Activated T-cell treated with anti-CD3 and anti-CD28 coated beads, Interleukin-2, amount 50 U/mL, for 24 hours (primary cell): ENCODE data around the gene TSR1.

ENCODE experiments used
- DNase-seq: peaks from one replicate; pipeline ENCODE4 v3.0.0-alpha.2; 2020
- H3K27ac Mint-ChIP-seq: 2 replicates; pipeline ENCODE4 v1.8.0; 2020; ENCODE audit warnings: mild to moderate bottlenecking, mixed read lengths
- H3K27me3 Mint-ChIP-seq: 2 replicates; pipeline ENCODE4 v1.8.0; 2020; ENCODE audit warnings: mixed read lengths
- H3K36me3 Mint-ChIP-seq: 2 replicates; pipeline ENCODE4 v1.8.0; 2020; ENCODE audit warnings: low read depth, mixed read lengths
- H3K4me1 Mint-ChIP-seq: 2 replicates; pipeline ENCODE4 v1.8.0; 2020; ENCODE audit warnings: low read depth, mixed read lengths
- H3K4me3 Mint-ChIP-seq: 2 replicates; pipeline ENCODE4 v1.8.0; 2020; ENCODE audit warnings: mild to moderate bottlenecking, moderate library complexity, mixed read lengths
- H3K9me3 Mint-ChIP-seq: 2 replicates; pipeline ENCODE4 v1.8.0; 2020; ENCODE audit warnings: mixed read lengths

TSR1 gene

DNA sequence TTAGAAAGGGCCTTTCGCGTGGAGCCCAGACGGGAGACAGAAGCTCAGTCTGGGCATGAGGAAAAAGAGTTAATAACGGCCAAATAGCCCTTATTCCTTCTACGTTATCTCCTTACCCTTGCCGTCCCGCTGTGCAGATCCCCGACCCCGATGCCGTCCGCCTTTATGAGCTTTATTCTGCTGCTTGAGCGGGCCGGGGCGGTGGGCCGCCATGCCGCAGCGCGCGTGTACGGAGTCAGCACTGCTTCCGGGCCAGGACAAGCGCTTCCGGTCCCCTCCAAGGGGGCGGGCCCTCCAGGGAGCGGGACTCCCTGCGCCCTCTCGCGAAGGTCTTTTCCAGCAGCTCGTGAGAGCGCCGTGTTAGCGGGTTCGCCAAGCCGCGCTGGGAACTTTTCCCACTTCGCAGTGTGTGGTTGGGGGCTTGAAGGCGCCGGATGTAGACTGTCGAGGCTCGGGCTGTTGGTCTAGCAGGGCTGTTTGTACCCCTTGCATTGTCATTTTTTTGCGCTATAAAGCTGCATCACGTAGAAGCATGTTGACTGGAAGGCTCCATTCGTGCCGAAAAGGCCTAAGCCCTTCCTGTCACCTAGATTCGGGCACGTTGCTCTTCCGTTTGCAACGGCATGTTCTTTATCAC, at the start of gene TSR1:
Gene TSR1, minus strand, starts transcription at position 243 of the 637 bp plus-strand sequence. Its CDS starts 30 bp downstream, at position 213.
- H3K27me3 Mint-ChIP-seq, result no peaks in the 10 kb centered on the region
- no peak within 1 kb of the TSS for H3K4me3 Mint-ChIP-seq
- peak; percentile 93 for DNase-seq
- peaks cover 7% of the 10 kb centered on the region for H3K36me3 Mint-ChIP-seq
- H3K9me3 Mint-ChIP-seq, result no peaks in the 10 kb centered on the region
- peaks cover 20% of the 10 kb centered on the region for H3K4me1 Mint-ChIP-seq
- H3K27ac Mint-ChIP-seq, result no peak within 1 kb of the TSS

DNA sequence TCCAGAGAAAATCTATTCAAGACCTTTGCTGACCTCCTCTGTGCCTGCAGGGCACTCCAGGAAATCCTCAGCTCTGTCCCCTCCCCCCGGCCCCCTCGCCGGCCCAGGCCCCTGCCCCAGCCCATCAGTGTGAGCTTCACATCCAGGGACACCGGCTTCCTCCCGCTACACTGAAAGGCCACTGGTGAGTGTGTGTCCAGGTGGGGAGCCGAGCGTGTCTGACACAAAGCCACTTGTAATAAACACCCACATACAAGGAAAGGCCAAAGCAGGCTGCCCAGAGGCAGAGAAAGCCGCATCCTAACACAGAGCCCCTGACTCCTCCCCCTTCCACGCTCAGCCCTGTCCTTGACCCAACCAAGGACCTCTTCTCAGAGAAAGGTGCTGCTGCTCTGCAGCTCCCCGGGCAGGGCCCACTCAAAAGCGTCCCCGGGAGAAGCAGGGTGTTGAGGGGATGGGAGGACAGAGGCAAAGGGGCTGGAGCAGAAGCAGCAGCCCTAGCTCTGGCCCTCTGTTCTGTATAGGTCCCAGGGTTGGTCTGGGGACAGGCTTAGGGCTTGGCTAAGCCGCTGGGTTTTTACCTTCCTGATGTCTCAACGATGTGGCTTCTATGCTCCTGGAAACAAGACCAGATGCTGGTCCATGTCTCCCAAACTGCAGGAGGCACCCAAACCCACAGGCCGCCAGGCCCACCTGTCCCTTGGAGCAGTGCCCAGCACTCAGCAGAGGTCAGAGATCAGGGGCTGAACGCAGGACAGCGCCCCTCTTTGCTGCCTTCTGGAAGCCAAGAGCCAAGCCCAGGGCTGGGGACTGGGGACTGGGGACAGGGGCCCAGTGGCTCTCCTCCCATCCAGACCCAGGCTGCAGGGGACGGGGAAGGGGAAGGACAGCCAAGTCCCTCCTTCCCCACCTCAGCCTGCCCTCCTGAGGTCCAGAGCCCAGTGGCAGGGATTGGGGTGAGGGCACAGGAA, 49.3 kb upstream of the TSR1 start:
- no peaks in the 10 kb centered on the region for H3K9me3 Mint-ChIP-seq
- H3K27me3 Mint-ChIP-seq, result no peaks in the 10 kb centered on the region
- H3K27ac Mint-ChIP-seq, result no peak overlapping the region
- peaks cover 20% of the 10 kb centered on the region for H3K4me1 Mint-ChIP-seq
- H3K4me3 Mint-ChIP-seq, result no peak overlapping the region
- no peak for DNase-seq
- peaks cover 47% of the 10 kb centered on the region for H3K36me3 Mint-ChIP-seq

DNA sequence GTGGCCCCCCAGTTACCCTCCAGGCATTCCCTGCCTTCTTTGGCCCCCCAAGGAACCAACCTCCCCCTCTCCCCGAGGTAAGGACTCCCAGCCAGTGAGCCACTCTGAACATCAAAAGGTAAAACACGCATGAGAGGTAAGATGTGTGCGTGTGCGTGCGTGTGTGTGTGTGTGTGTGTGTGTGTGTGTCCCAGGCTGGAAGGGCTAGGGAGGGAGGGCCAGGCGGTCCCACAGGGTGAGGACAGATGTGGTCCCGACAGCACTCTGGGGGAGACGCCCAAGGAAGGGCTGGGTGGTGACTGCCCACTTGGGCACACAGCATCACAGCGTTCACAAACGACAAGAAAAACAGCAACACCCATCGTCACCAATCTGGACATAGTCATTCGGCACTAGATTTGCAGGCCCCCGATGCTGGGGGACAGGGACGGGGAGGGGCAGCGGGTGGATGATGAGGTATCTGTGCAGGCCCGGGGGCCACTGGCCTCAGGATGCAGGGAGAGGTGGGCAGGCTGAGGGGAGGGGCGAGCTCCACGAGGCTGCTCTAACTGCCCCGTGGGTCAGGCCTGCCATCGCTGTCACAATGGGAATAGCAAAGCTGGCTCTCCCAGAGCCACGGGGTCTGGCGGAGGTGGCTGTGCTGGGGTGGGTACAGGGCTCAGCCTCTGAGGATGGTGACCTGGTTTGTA, 48.3 kb upstream of the TSR1 start:
- Mint-ChIP-seq H3K4me3 (no peak overlapping the region), H3K4me1 (peaks cover 11% of the 10 kb centered on the region), H3K36me3 (peaks cover 47% of the 10 kb centered on the region), H3K27ac (no peak overlapping the region), H3K27me3 (no peaks in the 10 kb centered on the region), H3K9me3 (no peaks in the 10 kb centered on the region)
- DNase-seq, result no peak

GRCh38 chr17:2383628-2384167, 47.4 kb upstream of the TSR1 start:
- H3K9me3 Mint-ChIP-seq, result no peaks in the 10 kb centered on the region
- H3K4me1 Mint-ChIP-seq, result peaks cover 7% of the 10 kb centered on the region
- H3K27me3 Mint-ChIP-seq, result no peaks in the 10 kb centered on the region
- peaks cover 50% of the 10 kb centered on the region for H3K36me3 Mint-ChIP-seq
- no peak for DNase-seq
- H3K4me3 Mint-ChIP-seq, result no peak overlapping the region
- H3K27ac Mint-ChIP-seq, result no peak overlapping the region

- Mint-ChIP-seq H3K9me3 (no peaks in the 10 kb centered on the region), H3K36me3 (peaks cover 51% of the 10 kb centered on the region), H3K27ac (peak overlapping the region; percentile 38), H3K27me3 (no peaks in the 10 kb centered on the region), H3K4me3 (no peak overlapping the region), H3K4me1 (peaks cover 3% of the 10 kb centered on the region)
- no peak for DNase-seq
These were observed 44.8 kb upstream of the TSR1 start for GRCh38 chr17:2380950-2381649.

DNA sequence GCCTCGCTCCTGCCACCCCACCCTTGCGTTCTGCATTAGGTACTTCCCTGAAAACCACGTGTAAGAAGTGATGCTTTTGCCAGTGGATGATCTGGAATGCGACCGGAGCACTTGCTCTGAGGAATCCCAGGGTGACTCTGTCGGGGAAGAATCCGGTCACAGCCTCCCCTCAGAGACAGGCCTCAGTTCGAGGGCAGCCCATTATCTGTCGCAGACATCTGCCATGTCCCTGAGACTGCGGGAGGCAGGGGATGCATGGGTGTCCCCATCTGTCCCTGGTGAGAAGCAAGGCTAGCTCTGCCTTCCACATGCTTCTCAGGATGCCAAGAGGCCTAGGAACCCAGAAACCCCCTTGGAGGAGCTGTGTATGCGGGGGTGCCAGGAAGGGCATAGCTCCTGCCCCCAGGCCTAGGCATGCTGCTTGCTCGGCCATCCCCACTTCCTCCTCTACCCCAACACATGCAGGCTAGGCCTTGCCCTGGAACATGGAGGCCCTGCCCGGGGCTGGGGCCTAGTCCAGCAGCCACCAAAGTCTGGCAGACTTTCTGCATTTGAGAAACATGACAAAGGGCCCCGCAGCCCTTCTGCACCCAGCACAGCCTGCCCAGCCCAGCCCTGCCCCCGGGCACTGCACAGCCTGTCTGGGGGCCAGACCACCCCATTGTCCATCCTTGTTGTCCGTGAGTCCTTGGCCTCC, 44.1 kb upstream of the TSR1 start:
- peaks cover 3% of the 10 kb centered on the region for H3K4me1 Mint-ChIP-seq
- H3K27ac Mint-ChIP-seq, result peak overlapping the region; percentile 38
- DNase-seq, result no peak
- peaks cover 53% of the 10 kb centered on the region for H3K36me3 Mint-ChIP-seq
- no peaks in the 10 kb centered on the region for H3K9me3 Mint-ChIP-seq
- H3K4me3 Mint-ChIP-seq, result no peak overlapping the region
- no peaks in the 10 kb centered on the region for H3K27me3 Mint-ChIP-seq

DNA sequence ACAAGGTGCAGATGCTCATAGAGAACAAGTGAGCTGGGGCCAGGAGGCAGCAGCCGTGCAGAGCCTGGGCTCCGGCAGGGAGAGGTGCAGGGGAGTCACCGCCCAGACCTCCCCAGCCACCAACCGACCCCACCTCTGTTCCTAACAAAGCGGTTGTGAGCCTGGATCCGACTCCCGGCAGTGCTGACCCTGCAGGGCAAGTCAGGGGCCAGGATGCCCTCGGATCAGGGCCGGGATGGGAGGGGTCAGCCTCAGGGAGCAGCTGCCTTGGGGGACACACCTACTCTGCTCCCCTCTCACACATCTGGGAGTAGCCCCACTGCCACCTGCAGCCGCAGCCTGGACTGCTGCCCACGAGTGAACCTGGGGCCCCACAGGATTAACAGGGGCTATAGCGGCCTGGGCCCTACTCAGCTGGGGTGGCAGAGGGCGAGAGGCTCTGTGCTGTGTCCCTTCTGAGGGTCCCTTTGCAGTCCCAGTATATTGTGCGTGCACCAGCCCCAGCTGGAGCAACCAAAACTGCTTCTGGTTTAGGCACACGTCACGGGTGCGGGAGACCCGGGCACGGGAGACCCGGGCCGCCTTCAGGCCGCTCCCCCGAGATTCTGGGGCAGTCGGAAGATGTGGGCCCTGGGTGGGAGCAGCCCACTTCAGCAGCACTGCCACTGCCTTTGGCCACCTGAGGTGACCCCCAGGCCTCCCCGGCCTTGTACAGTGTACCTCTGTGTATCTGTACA, 43.4 kb upstream of the TSR1 start:
- no peaks in the 10 kb centered on the region for H3K27me3 Mint-ChIP-seq
- H3K9me3 Mint-ChIP-seq, result no peaks in the 10 kb centered on the region
- no peak for DNase-seq
- no peak overlapping the region for H3K27ac Mint-ChIP-seq
- peaks cover 60% of the 10 kb centered on the region for H3K36me3 Mint-ChIP-seq
- H3K4me1 Mint-ChIP-seq, result peaks cover 3% of the 10 kb centered on the region
- no peak overlapping the region for H3K4me3 Mint-ChIP-seq

DNA sequence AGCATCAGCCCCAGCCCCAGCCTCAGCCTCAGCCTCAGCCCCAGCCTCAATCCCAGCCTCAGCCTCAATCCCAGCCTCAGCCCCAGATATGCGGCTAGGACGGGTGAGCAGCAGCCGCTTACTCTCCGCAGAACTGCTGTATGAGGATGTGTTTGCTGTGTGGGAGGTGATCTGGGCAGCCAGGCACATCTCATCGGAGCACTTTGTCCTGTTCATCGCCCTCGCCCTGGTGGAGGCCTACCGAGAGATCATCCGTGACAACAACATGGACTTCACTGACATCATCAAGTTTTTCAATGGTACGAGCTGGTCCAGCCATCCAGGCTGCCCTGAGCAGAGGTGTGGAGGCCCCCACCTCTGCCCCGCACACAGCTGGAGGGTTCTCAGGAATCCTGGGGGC, 42.6 kb upstream of the TSR1 start:
- Mint-ChIP-seq H3K27me3 (no peaks in the 10 kb centered on the region), H3K9me3 (no peaks in the 10 kb centered on the region), H3K27ac (peak overlapping the region; percentile 66), H3K4me3 (no peak overlapping the region), H3K4me1 (peaks cover 3% of the 10 kb centered on the region), H3K36me3 (peaks cover 65% of the 10 kb centered on the region)
- DNase-seq, result no peak

- peaks cover 77% of the 10 kb centered on the region for H3K36me3 Mint-ChIP-seq
- peak overlapping the region; percentile 14 for H3K27ac Mint-ChIP-seq
- no peaks in the 10 kb centered on the region for H3K4me1 Mint-ChIP-seq
- no peaks in the 10 kb centered on the region for H3K27me3 Mint-ChIP-seq
- no peaks in the 10 kb centered on the region for H3K9me3 Mint-ChIP-seq
- no peak for DNase-seq
- no peak overlapping the region for H3K4me3 Mint-ChIP-seq
These were observed 41.4 kb upstream of the TSR1 start for GRCh38 chr17:2377659-2378058.

DNA sequence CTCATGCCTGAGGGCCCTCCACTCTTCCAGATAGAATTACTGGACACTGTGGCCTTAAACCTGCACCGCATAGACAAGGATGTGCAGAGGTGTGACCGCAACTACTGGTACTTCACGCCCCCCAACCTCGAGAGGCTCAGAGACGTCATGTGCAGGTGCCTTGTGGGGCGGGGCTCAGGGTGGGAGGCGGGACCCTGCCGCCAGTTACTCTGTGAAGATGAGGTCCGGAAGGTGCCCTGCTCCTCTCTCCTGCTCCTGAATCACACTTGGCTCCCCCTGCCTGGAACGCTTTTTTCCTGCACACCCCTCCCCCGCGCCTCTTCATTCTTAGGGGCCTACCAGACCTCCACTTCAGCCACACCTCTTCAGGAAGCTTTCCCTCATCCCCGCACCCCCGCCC, 39.9 kb upstream of the TSR1 start:
- no peaks in the 10 kb centered on the region for H3K9me3 Mint-ChIP-seq
- H3K36me3 Mint-ChIP-seq, result peaks cover 80% of the 10 kb centered on the region
- H3K4me1 Mint-ChIP-seq, result no peaks in the 10 kb centered on the region
- no peak overlapping the region for H3K4me3 Mint-ChIP-seq
- H3K27me3 Mint-ChIP-seq, result no peaks in the 10 kb centered on the region
- DNase-seq, result no peak
- H3K27ac Mint-ChIP-seq, result no peak overlapping the region

- no peaks in the 10 kb centered on the region for H3K27me3 Mint-ChIP-seq
- H3K36me3 Mint-ChIP-seq, result peaks cover 75% of the 10 kb centered on the region
These were observed 39.1 kb upstream of the TSR1 start for GRCh38 chr17:2375406-2375805.

DNA sequence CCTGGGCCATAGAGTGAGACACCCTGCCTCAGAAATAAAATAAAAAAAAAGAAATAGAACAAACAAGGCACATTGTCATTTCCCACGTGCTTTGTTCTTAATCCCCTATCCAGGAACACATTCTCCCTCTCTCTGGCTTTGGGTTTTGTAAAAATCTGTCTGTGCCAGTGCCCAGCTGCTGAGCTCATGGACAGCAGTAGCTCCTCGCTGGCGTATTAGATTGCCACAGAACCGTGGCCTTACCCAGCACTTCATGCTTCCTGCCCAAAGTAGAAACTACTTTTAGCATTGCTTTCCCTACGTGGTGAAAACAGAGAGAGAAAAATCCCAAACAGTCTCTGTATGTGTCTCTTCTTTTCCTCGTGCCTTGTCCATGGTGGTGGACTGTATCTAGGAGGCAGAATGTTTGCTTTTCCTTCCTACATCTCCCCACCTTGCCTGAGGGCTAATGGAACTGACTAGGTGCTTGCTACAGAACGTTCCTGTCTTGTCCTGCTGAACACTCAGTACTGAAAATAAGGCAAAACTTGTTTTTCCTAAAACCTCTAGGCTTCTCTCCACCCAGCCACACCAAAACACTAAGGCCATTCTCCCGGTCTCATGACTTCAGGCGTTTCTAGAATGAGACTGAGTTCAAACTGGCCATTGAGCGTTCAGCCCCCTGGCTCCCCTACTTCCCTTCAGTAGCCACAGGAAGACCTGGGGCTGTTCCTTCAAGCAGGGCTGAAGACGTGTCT, 38.5 kb upstream of the TSR1 start:
- DNase-seq, result no peak
- peaks cover 74% of the 10 kb centered on the region for H3K36me3 Mint-ChIP-seq
- H3K4me3 Mint-ChIP-seq, result no peak overlapping the region
- H3K9me3 Mint-ChIP-seq, result no peaks in the 10 kb centered on the region
- no peaks in the 10 kb centered on the region for H3K4me1 Mint-ChIP-seq
- H3K27me3 Mint-ChIP-seq, result no peaks in the 10 kb centered on the region
- no peak overlapping the region for H3K27ac Mint-ChIP-seq

More at GRCh38 chr17:2375406-2375805, 39.1 kb upstream of the TSR1 start:
- no peaks in the 10 kb centered on the region for H3K4me1 Mint-ChIP-seq
- no peak overlapping the region for H3K27ac Mint-ChIP-seq
- H3K4me3 Mint-ChIP-seq, result no peak overlapping the region
- DNase-seq, result no peak
- no peaks in the 10 kb centered on the region for H3K9me3 Mint-ChIP-seq
